Neutrophil (primary cell): Measurements from ENCODE around the gene RCC2.

Experiments
- H3K27ac ChIP-seq: fragments of 200-600 bp; sonication (generic); 2 replicates; pipeline ENCODE4 v1.5.1; 2016; ENCODE audit warnings: mild to moderate bottlenecking, moderate library complexity
- H3K27me3 ChIP-seq: fragments of 200-600 bp; sonication (generic); 2 replicates; pipeline ENCODE4 v1.6.0; 2016; ENCODE audit warnings: mild to moderate bottlenecking
- H3K36me3 ChIP-seq: fragments of 200-600 bp; sonication (generic); 2 replicates; pipeline ENCODE4 v1.5.1; 2017
- H3K4me1 ChIP-seq, 2 experiments: fragments of 200-600 bp in 1 of 2; sonication (generic) in 1 of 2; 1 replicate in 1 of 2; 2 replicates in 1 of 2; pipeline versions ENCODE4 v1.5.1 to v1.6.1; 2013 to 2016; ENCODE audit warnings: low read depth in 1 of 2, low read length in 1 of 2, mild to moderate bottlenecking in 1 of 2, moderate library complexity in 1 of 2; ENCODE audit not compliant: control insufficient read depth in 1 of 2, insufficient read depth in 1 of 2
- H3K4me3 ChIP-seq, 2 experiments: fragments of 200-600 bp in 1 of 2; sonication (generic) in 1 of 2; 1 replicate in 1 of 2; 2 replicates in 1 of 2; pipeline ENCODE4 v1.5.1; 2013 to 2016; ENCODE audit warnings: low read depth in 1 of 2, low read length in 1 of 2, mild to moderate bottlenecking in 1 of 2, moderate library complexity in 1 of 2
- H3K9me3 ChIP-seq: fragments of 200-600 bp; sonication (generic); 2 replicates; pipeline ENCODE4 v1.5.1; 2016
- TF ChIP-seq, protein P1 (sequence below): fragments of 200-600 bp; sonication (generic); IDR thresholded peaks from 2 replicates; pipeline ENCODE4 v1.5.1; 2016; ENCODE audit warnings: antibody characterized with exemption

RCC2 gene

DNA sequence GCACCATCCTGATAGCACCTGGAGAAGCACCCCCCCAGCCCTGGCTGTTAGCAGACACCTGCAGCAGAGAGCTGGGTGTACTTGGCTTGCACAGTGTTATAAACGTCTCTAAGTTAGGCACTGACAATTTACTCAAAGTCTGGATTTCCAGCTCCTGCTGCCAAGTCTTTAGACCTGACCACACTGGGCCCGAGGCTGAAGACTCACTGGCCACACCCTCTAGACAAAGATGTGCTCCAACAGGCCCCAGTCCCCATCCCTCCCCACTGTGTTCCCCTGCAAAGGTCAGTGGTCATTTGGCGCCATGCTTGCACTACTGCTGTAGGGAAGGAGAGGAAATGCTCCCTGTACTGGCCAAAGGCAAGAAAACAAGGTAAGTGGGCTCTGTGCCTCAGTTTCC, 36.4 kb downstream of the RCC2 start:
- no peaks in the 10 kb centered on the region for H3K27me3 ChIP-seq
- H3K36me3 ChIP-seq: peaks cover 5% of the 10 kb centered on the region
- TF ChIP-seq, protein P1, sequence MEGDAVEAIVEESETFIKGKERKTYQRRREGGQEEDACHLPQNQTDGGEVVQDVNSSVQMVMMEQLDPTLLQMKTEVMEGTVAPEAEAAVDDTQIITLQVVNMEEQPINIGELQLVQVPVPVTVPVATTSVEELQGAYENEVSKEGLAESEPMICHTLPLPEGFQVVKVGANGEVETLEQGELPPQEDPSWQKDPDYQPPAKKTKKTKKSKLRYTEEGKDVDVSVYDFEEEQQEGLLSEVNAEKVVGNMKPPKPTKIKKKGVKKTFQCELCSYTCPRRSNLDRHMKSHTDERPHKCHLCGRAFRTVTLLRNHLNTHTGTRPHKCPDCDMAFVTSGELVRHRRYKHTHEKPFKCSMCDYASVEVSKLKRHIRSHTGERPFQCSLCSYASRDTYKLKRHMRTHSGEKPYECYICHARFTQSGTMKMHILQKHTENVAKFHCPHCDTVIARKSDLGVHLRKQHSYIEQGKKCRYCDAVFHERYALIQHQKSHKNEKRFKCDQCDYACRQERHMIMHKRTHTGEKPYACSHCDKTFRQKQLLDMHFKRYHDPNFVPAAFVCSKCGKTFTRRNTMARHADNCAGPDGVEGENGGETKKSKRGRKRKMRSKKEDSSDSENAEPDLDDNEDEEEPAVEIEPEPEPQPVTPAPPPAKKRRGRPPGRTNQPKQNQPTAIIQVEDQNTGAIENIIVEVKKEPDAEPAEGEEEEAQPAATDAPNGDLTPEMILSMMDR: no peak
- no peak overlapping the region for H3K4me3 ChIP-seq
- H3K27ac ChIP-seq: no peak overlapping the region
- peaks cover 10 to 16% of the 10 kb centered on the region in 2 experiments for H3K4me1 ChIP-seq
- no peaks in the 10 kb centered on the region for H3K9me3 ChIP-seq

DNA sequence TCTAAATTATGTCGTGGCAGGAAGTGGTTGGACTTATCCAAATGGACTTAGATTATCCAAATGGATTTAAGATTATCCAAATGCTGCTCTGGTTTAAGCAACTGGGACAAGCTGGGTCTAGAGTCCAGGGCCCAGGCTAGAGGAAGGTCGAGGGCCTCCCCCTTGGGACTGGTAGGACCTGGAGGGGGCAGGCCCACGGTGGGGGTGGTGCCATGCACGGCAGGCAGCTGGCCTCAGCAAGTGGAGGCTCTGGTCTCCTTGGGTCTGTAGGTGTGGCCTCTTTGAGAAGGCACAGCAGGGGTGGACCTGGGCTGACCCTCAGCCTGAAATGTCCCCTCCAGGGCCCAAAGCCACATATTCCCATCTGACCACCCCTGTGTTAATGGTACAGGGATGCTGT, 37.6 kb downstream of the RCC2 start:
- Histone ChIP-seq H3K36me3 (no peaks in the 10 kb centered on the region), H3K4me3 (no peak overlapping the region), H3K4me1 (peaks cover 13 to 18% of the 10 kb centered on the region in 2 experiments), H3K9me3 (no peaks in the 10 kb centered on the region), H3K27me3 (no peaks in the 10 kb centered on the region), H3K27ac (no peak overlapping the region)
- TF ChIP-seq, protein P1: no peak

DNA sequence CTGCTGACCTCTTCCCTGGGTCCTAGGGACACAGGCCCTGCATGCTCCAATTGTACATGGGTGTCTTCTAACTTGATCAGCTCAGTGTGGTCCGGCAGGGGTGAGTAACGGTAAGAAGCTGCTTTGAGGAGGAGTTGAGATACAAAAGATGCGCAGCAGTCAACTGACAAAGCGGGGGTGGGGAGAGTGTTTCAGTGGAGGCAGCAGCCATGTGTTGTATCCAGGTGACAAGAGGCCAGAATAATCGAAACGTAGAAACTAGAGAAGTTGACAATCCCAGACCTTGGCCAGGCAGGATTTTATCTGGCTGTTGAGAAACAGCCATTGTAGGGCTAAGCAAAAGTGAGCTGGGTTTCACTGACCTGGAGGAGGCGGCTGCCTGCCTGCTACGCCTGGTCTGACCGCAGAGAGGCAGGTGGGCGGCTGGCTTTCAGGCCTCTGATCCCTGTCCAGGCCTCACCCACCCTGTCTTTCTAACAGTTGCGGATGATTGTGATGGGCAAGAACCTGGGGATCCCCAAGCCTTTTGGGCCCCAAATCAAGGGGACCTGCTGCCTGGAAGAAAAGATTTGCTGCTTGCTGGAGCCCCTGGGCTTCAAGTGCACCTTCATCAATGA, 38.6 kb downstream of the RCC2 start:
- Histone ChIP-seq H3K4me3 (no peak overlapping the region), H3K27me3 (no peaks in the 10 kb centered on the region), H3K9me3 (no peaks in the 10 kb centered on the region), H3K27ac (no peak overlapping the region), H3K36me3 (no peaks in the 10 kb centered on the region), H3K4me1 (peaks cover 13% of the 10 kb centered on the region in 2 experiments)
- TF ChIP-seq, protein P1: no peak

DNA sequence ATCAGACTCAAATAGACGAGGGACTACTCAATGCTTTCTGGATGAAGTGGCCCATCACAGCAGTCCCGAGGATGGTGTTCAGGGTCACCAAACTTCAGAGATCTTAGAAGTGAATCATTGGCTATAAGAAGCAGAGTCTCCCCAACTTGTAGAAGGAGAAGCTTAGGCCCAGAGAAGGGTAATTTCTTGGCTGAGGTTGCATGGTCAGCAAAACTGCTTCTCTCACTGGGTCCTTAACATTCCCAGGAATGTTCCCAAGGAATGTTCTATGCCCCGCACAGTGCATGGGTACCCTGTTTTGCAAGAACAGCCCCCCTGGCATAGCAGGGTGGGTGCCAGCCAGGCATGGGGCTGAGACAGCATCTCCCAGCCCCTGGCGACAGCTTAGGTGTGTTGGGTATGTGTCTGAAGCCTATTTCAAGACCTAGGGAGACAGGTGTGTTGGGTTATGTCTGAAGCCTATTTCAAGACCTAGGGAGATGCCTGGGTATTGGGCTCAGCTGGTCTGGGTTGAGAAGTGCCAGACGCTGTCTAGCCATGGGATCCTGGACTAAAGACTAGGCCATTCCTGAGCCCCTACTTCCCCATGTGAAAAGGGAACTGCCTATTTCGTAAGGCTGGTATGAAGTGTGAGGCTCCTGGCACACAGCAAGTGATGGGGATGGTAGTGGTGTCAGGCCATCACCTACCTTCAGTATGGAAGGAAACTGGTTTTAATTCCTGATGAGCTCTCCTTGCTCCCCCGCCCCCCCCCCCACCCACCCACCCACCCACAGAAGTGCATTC, 41.4 kb downstream of the RCC2 start:
- Histone ChIP-seq H3K27ac (peak overlapping the region; percentile 55), H3K4me1 (peaks cover 12 to 13% of the 10 kb centered on the region in 2 experiments), H3K36me3 (no peaks in the 10 kb centered on the region), H3K9me3 (no peaks in the 10 kb centered on the region), H3K4me3 (no peak overlapping the region), H3K27me3 (no peaks in the 10 kb centered on the region)
- TF ChIP-seq, protein P1: no peak

DNA sequence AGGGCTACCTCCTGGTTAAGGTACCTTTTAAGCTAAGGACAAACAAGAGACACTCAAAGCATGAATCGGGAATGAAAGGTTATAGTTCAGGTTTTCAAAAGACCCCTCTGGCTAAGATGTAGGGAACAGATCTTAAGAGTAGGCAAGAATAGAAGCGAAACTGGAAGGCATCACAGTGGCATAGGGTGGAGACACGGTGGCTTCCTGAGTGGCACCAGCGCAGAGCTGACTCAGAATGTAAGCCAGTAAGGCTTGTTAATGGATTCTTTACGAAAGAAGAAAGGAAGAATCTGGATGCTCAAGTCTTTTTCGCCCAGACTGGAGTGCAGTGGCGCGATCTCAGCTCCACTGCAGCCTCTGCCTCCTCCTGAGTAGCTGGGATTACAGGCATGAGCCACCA, 46.2 kb downstream of the RCC2 start:
- Histone ChIP-seq H3K27me3 (peaks cover 8% of the 10 kb centered on the region), H3K27ac (no peak overlapping the region)

More for the DNA sequence above, 46.2 kb downstream of the RCC2 start:
- Histone ChIP-seq H3K9me3 (no peaks in the 10 kb centered on the region), H3K4me1 (peaks cover 4% of the 10 kb centered on the region in 2 experiments), H3K36me3 (no peaks in the 10 kb centered on the region), H3K4me3 (no peak overlapping the region)
- TF ChIP-seq, protein P1: no peak
